ENCODE measurements around the gene NFKBIE. TPM values are rescaled to one million over a fixed set of nuclear protein-coding genes. Genes with fewer than 3 reads are reported as not detected.

The NFKBIE gene
- total RNA-seq, 6 experiments from 2014 or later = 4.2 to 6.7 (median 5.8) TPM

DNA sequence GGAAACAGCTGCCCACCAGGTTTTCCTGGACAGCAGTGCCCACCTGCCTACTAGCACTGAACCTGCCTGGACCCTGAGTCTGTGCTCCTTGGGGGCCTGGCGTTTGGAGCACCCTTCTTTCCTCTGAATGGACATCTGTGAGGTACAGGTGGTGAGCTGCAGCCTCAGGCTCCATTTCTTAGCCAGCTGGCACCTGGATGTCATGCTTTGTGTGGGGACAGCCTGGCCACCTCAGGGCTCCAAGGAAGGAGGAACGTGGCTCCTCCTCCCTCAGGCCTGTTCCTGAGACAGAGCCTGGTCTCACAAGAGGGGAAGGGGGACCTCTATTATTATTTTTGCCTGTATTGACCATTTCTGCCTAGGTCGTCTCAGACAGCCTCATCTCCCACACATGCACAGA, 13.0 kb upstream of the NFKBIE start:
- Mint-ChIP-seq H3K9me3 (no peaks in the 10 kb centered on the region), H3K27me3 (ENCODE audit: insufficient read depth) (peaks cover 41% of the 10 kb centered on the region), H3K27ac (no peak overlapping the region), H3K36me3 (ENCODE audit: low read depth) (no peaks in the 10 kb centered on the region), H3K4me3 (no peak overlapping the region), H3K4me1 (ENCODE audit: low read depth) (peaks cover 7% of the 10 kb centered on the region)
- TF ChIP-seq, protein P1, sequence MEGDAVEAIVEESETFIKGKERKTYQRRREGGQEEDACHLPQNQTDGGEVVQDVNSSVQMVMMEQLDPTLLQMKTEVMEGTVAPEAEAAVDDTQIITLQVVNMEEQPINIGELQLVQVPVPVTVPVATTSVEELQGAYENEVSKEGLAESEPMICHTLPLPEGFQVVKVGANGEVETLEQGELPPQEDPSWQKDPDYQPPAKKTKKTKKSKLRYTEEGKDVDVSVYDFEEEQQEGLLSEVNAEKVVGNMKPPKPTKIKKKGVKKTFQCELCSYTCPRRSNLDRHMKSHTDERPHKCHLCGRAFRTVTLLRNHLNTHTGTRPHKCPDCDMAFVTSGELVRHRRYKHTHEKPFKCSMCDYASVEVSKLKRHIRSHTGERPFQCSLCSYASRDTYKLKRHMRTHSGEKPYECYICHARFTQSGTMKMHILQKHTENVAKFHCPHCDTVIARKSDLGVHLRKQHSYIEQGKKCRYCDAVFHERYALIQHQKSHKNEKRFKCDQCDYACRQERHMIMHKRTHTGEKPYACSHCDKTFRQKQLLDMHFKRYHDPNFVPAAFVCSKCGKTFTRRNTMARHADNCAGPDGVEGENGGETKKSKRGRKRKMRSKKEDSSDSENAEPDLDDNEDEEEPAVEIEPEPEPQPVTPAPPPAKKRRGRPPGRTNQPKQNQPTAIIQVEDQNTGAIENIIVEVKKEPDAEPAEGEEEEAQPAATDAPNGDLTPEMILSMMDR (IDR thresholded peaks at IDR 0.05) = no peak
- no peak for DNase-seq

DNA sequence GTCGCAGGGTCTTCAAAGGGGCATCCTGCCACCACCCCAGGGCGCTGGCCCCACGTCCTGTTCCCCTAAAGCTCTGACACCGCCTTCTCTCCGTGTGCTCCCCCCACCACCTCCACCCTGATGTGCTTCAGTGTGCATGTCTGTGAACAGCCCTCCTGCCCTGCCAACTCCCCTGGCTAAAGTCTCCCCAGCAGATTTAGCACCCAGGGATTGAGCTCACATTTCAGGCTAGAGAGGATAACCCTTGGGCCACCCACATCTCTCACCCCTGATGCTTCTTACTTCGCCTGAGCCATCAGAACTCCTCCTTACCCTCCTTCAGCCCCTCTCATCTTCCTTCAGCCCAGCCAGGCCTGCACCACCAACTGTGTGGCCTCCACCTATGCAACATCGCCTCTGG, 12.4 kb upstream of the NFKBIE start:
- DNase-seq = no peak
- no peaks in the 10 kb centered on the region for H3K36me3 Mint-ChIP-seq (ENCODE audit: low read depth)
- no peaks in the 10 kb centered on the region for H3K9me3 Mint-ChIP-seq
- TF ChIP-seq, protein P1 (IDR thresholded peaks at IDR 0.05) = no peak
- no peak overlapping the region for H3K27ac Mint-ChIP-seq
- no peak overlapping the region for H3K4me3 Mint-ChIP-seq
- peaks cover 7% of the 10 kb centered on the region for H3K4me1 Mint-ChIP-seq (ENCODE audit: low read depth)
- peaks cover 46% of the 10 kb centered on the region for H3K27me3 Mint-ChIP-seq (ENCODE audit: insufficient read depth)

DNA sequence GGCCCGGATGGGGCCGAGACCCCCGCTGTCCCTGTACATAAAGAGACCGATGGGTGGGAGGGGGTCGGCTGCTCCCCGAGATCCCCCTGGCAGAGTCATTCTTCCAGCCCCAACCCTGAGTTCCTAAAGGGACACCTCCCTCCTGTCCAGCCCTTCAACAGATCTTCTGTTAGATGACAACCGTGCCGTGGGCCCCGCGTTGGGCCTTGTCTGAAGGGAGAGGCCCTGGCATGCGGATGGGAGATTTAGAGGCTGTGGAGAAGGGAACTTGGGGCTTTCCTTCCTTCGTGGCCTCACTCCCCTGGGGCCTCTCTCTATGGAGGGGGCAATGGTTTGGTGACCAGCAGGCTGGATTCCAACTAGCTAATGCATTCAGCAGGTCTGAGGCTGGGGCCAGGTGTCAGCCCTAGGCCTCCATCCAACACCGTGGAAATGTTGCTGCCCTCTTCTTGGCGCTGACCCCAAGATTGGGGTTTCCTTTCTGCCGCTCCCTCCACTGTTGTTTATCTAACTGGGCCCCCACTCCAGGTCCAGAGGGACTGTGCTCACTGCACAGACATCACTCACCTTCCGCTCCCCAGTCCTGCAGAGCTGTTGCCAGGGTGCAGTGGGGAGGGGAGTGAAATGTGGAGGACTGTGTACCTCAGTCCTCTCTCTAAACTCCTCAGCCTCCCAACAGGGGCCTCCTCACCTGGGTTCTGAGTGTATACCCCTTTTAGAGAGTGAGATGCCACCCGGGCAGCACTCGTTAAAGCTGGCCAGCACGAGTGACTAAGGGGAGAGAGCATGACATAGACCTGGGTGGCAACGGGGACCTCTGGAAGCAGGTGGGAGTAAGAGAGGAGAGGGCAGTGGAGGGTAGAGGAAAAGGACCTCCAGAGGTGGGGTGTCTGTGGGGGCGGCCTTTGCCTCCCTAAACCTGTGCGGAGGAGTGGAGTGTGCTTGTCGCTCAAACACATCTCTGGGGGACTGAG, 11.6 kb upstream of the NFKBIE start:
- peaks cover 7% of the 10 kb centered on the region for H3K4me1 Mint-ChIP-seq (ENCODE audit: low read depth)
- no peak overlapping the region for H3K4me3 Mint-ChIP-seq
- no peak overlapping the region for H3K27ac Mint-ChIP-seq
- no peaks in the 10 kb centered on the region for H3K9me3 Mint-ChIP-seq
- DNase-seq = no peak
- TF ChIP-seq, protein P1 (IDR thresholded peaks at IDR 0.05) = no peak
- H3K36me3 Mint-ChIP-seq (ENCODE audit: low read depth) = no peaks in the 10 kb centered on the region
- peaks cover 42% of the 10 kb centered on the region for H3K27me3 Mint-ChIP-seq (ENCODE audit: insufficient read depth)

DNA sequence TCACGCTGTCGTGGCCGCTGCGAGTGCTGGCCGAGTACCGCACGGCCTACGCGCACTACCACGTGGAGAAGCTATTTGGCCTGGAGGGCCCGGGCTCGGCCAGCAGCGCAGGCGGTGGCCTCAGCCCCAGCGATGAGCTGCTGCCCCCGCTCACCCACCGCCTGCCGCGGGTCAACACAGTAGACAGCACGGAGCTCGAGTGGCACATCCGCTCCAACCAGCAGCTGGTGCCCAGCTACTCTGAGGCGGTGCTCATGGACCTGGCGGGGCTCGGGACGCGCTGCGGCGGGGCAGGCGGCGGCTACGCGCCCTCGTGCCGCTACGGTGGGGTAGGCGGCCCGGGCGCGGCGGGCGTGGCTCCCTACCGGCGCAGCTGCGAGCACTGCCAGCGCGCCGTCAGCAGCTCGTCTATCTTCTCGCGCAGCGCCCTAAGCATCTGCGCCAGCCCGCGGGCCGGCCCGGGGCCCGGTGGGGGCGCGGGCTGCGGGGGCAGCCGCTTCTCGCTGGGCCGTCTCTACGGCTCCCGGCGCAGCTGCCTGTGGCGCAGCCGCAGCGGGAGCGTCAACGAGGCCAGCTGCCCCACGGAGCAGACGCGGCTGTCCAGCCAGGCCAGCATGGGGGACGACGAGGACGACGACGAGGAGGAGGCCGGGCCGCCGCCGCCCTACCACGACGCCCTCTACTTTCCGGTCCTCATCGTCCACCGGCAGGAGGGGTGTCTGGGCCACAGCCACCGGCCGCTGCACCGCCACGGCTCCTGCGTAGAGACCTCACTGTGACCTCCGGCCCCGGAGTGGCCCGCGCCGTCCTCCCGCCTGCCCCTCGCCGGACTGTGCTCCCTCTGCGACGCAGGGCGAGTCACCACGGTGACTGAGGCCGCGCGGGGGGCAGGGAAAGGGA, 10.6 kb upstream of the NFKBIE start:
- no peak overlapping the region for H3K4me3 Mint-ChIP-seq
- peaks cover 48% of the 10 kb centered on the region for H3K27me3 Mint-ChIP-seq (ENCODE audit: insufficient read depth)
- H3K9me3 Mint-ChIP-seq = no peaks in the 10 kb centered on the region
- H3K27ac Mint-ChIP-seq = no peak overlapping the region
- no peak for DNase-seq
- TF ChIP-seq, protein P1 (IDR thresholded peaks at IDR 0.05) = no peak
- no peaks in the 10 kb centered on the region for H3K36me3 Mint-ChIP-seq (ENCODE audit: low read depth)
- peaks cover 7% of the 10 kb centered on the region for H3K4me1 Mint-ChIP-seq (ENCODE audit: low read depth)

DNA sequence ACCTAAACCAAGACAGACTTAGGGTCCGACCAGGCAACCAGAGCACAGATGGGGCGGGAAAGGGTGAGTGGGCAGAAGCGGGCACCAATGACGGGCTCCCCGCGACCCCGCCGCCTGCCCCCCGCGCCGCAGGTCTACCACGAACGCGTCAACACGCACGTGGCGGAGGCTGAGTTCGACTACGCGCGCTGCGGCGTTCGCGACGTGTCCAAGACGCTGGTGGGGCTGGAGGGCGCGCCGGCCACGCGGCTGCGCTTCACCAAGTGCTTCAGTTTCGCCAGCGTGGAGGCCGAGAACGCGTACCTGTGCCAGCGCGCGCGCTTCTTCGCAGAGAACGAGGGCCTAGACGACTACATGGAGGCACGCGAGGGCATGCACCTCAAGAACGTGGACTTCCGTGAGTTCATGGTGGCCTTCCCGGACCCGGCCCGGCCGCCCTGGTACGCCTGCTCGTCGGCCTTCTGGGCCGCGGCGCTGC, 10.0 kb upstream of the NFKBIE start:
- Mint-ChIP-seq H3K27ac (no peak overlapping the region), H3K9me3 (no peaks in the 10 kb centered on the region), H3K4me1 (ENCODE audit: low read depth) (peaks cover 7% of the 10 kb centered on the region), H3K36me3 (ENCODE audit: low read depth) (no peaks in the 10 kb centered on the region), H3K4me3 (no peak overlapping the region), H3K27me3 (ENCODE audit: insufficient read depth) (peaks cover 47% of the 10 kb centered on the region)
- no peak for DNase-seq
- TF ChIP-seq, protein P1 (IDR thresholded peaks at IDR 0.05) = no peak

Measured in HFFc6 (cell line).